K562 (cell line): ENCODE measurements around the gene NOSIP. TPM values are rescaled to one million over a fixed set of nuclear protein-coding genes. Genes with fewer than 3 reads are reported as not detected.

Source experiments
- CREBBP ChIP-seq: IDR thresholded peaks from one replicate; pipeline ENCODE4 v1.6.1; 2012; ENCODE audit warnings: low read depth, mild to moderate bottlenecking, control low read depth, inconsistent platforms, low read length
- HOXB6 ChIP-seq: fragments of 250-450 bp; sonication (Bioruptor Pico); IDR thresholded peaks from 2 replicates; pipeline ENCODE4 v1.5.1; 2022; ENCODE audit warnings: mild to moderate bottlenecking, borderline replicate concordance
- NBN ChIP-seq: fragments of 450-650 bp; IDR thresholded peaks from 2 replicates; pipeline ENCODE4 v1.6.1; 2016; ENCODE audit warnings: low read depth, mild to moderate bottlenecking
- NR3C1 ChIP-seq: sonication (generic); formaldehyde crosslinking; IDR thresholded peaks from 2 replicates; pipeline ENCODE4 v1.8.1; 2022; ENCODE audit warnings: missing genetic modification reagents
- PHB ChIP-seq: fragments of 250-450 bp; sonication (Bioruptor Pico); IDR thresholded peaks from 2 replicates; pipeline ENCODE4 v1.5.0; 2021
- PHB2 ChIP-seq: fragments of 450-650 bp; IDR thresholded peaks from 2 replicates; pipeline ENCODE4 v1.6.1; 2017; ENCODE audit warnings: low read depth
- RBM39 ChIP-seq: fragments of 200-400 bp; formaldehyde crosslinking; optimal IDR thresholded peaks from 2 replicates; pipeline ENCODE3; 2018; ENCODE audit warnings: low read depth, low read length
- SRSF9 ChIP-seq: fragments of 200-400 bp; formaldehyde crosslinking; IDR thresholded peaks from 2 replicates; pipeline ENCODE4 v1.6.1; 2017; ENCODE audit warnings: low read depth, low read length, borderline replicate concordance
- ZNF217 ChIP-seq: sonication (generic); formaldehyde crosslinking; IDR thresholded peaks from 2 replicates; pipeline ENCODE4 v1.8.0; 2022; ENCODE audit warnings: mild to moderate bottlenecking, missing genetic modification reagents
- ZNF76 ChIP-seq: fragments of 250-450 bp; sonication (Bioruptor Pico); IDR thresholded peaks from 2 replicates; pipeline ENCODE4 v1.4.0; 2020; ENCODE audit warnings: mild to moderate bottlenecking, moderate library complexity, borderline replicate concordance
- polyA plus RNA-seq, 8 experiments: library from polyadenylated mRNA; depleted of rRNA in 4 of 8; stranded (reverse) in 5 of 8; unstranded in 3 of 8; fragments of >200 nt; fragmentation: Nextera tagmentation in 2 of 8; fragmentation: Illumina TruSeq in 1 of 8; extraction: Ambion mirVana in 2 of 8; extraction: Trizol in 1 of 8; gene quantifications; 2 replicates each; pipeline versions ENCODE4 v1.2.1 to v1.2.3, GENCODE V29; 2011 to 2014; ENCODE audit warnings: inconsistent platforms in 1 of 8, missing spikeins in 1 of 8
- total RNA-seq, 7 experiments: library from RNA; depleted of rRNA in 6 of 7; stranded (reverse); fragments of >200 nt in 6 of 7; fragmentation: Illumina TruSeq in 2 of 7; extraction: Trizol in 2 of 7; gene quantifications; 2 replicates each; pipeline versions ENCODE4 v1.2.1 to v1.2.3, GENCODE V29; 2011 to 2021; ENCODE audit warnings: low replicate concordance in 1 of 7
- TF ChIP-seq, protein P1 (sequence below), 2 experiments: fragments of 200-800 bp in 1 of 2; sonication (Bioruptor generic) in 1 of 2; sonication (generic) in 1 of 2; formaldehyde crosslinking in 1 of 2; IDR thresholded peaks in 1 of 2; conservative IDR thresholded peaks in 1 of 2; 2 replicates each; pipeline versions ENCODE4 v1.5.0 to v1.6.1; 2016 to 2020; ENCODE audit warnings: missing compliant biosample characterization in 1 of 2, missing genetic modification characterization in 1 of 2, missing genetic modification reagents in 1 of 2
- TF ChIP-seq, protein P2 (sequence below): fragments of 250-450 bp; sonication (Bioruptor Pico); IDR thresholded peaks from 2 replicates; pipeline ENCODE4 v1.4.0; 2020
- TF ChIP-seq, protein P3 (sequence below): sonication (generic); formaldehyde crosslinking; IDR thresholded peaks from 2 replicates; pipeline ENCODE4 v1.9.0; 2022; ENCODE audit warnings: mild to moderate bottlenecking, missing genetic modification reagents

NOSIP gene
- total and polyA plus RNA-seq, 9 of the 15 experiments (the other 6 are each of a cell fraction or from before 2014, with no cell fraction given): 14.4 to 153 (median 79.9) TPM

DNA sequence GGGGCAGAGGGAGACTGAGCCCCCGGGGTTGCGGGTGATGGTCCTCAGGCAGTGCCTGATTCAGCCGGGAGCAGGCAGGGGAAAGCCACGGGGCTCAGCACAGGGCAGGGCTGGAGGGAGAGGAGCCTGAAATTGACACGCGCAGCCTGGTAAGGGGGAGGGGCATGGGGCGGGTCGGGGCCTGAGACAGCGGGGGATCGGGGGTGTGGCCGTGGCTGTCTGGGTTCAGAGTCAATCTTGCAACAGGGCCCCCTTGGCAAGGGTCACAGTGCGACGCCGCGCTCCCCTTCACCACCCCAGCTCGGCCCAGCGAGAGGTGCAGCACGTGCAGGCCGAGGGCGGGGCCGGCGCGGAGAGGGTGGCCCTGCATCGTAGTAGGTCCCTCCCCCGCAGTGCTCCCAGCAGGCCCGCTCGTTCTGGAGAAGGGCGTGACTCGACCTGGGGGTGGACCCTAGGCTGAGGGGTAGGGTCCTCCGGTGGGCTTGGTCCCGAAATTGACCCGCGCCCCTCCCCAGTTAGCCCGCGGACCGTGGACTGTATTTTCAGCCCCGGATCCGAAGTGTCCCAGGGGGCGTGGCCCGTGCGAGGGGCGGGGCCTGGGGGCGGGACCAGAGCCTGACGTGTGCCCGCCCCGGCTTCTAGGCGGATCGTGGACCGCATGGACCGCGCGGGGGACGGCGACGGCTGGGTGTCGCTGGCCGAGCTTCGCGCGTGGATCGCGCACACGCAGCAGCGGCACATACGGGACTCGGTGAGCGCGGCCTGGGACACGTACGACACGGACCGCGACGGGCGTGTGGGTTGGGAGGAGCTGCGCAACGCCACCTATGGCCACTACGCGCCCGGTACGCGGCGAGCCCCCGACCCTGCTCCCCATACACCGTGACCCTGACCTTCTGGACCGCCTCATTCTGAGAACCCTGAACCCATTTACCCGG is 46.5 kb downstream of the NOSIP start (continued):
- TF ChIP-seq, protein P1, sequence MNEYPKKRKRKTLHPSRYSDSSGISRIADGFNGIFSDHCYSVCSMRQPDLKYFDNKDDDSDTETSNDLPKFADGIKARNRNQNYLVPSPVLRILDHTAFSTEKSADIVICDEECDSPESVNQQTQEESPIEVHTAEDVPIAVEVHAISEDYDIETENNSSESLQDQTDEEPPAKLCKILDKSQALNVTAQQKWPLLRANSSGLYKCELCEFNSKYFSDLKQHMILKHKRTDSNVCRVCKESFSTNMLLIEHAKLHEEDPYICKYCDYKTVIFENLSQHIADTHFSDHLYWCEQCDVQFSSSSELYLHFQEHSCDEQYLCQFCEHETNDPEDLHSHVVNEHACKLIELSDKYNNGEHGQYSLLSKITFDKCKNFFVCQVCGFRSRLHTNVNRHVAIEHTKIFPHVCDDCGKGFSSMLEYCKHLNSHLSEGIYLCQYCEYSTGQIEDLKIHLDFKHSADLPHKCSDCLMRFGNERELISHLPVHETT (CRISPR knock-in tag; conservative IDR thresholded peaks at IDR 0.05 in 1 of 2, IDR thresholded peaks at IDR 0.05 in 1 of 2): peak in 1 of 2 experiments; percentile 44; a peak in 1 of 4 replicates
- TF ChIP-seq, protein P2, sequence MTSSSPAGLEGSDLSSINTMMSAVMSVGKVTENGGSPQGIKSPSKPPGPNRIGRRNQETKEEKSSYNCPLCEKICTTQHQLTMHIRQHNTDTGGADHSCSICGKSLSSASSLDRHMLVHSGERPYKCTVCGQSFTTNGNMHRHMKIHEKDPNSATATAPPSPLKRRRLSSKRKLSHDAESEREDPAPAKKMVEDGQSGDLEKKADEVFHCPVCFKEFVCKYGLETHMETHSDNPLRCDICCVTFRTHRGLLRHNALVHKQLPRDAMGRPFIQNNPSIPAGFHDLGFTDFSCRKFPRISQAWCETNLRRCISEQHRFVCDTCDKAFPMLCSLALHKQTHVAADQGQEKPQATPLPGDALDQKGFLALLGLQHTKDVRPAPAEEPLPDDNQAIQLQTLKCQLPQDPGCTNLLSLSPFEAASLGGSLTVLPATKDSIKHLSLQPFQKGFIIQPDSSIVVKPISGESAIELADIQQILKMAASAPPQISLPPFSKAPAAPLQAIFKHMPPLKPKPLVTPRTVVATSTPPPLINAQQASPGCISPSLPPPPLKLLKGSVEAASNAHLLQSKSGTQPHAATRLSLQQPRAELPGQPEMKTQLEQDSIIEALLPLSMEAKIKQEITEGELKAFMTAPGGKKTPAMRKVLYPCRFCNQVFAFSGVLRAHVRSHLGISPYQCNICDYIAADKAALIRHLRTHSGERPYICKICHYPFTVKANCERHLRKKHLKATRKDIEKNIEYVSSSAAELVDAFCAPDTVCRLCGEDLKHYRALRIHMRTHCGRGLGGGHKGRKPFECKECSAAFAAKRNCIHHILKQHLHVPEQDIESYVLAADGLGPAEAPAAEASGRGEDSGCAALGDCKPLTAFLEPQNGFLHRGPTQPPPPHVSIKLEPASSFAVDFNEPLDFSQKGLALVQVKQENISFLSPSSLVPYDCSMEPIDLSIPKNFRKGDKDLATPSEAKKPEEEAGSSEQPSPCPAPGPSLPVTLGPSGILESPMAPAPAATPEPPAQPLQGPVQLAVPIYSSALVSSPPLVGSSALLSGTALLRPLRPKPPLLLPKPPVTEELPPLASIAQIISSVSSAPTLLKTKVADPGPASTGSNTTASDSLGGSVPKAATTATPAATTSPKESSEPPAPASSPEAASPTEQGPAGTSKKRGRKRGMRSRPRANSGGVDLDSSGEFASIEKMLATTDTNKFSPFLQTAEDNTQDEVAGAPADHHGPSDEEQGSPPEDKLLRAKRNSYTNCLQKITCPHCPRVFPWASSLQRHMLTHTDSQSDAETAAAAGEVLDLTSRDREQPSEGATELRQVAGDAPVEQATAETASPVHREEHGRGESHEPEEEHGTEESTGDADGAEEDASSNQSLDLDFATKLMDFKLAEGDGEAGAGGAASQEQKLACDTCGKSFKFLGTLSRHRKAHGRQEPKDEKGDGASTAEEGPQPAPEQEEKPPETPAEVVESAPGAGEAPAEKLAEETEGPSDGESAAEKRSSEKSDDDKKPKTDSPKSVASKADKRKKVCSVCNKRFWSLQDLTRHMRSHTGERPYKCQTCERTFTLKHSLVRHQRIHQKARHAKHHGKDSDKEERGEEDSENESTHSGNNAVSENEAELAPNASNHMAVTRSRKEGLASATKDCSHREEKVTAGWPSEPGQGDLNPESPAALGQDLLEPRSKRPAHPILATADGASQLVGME (CRISPR knock-in tag): no peak
- TF ChIP-seq NR3C1 (CRISPR knock-in tag): peak; percentile 88; the same call in 1 of the 2 replicates
- no peak for TF ChIP-seq PHB2
- TF ChIP-seq HOXB6 (CRISPR knock-in tag): no peak
- no peak for TF ChIP-seq ZNF217 (CRISPR knock-in tag)
- TF ChIP-seq RBM39: no peak
- TF ChIP-seq SRSF9: no peak
- no peak for TF ChIP-seq CREBBP
- no peak for TF ChIP-seq ZNF76 (CRISPR knock-in tag)
- TF ChIP-seq, protein P3, sequence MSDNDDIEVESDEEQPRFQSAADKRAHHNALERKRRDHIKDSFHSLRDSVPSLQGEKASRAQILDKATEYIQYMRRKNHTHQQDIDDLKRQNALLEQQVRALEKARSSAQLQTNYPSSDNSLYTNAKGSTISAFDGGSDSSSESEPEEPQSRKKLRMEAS (CRISPR knock-in tag): peak; percentile 95
- TF ChIP-seq NBN: no peak; the same call in 1 of the 2 replicates
- 0 out of 2 replicates have a peak, but pooled peaks have one; percentile 27 for TF ChIP-seq PHB (CRISPR knock-in tag)
